ENCODE measurements around the gene MRAP2.
"Not testable (repeated sequence)": the region's sequence is repeated elsewhere in the genome, so short reads cannot be mapped to it uniquely, and the experiment has no call there.

The MRAP2 gene

DNA sequence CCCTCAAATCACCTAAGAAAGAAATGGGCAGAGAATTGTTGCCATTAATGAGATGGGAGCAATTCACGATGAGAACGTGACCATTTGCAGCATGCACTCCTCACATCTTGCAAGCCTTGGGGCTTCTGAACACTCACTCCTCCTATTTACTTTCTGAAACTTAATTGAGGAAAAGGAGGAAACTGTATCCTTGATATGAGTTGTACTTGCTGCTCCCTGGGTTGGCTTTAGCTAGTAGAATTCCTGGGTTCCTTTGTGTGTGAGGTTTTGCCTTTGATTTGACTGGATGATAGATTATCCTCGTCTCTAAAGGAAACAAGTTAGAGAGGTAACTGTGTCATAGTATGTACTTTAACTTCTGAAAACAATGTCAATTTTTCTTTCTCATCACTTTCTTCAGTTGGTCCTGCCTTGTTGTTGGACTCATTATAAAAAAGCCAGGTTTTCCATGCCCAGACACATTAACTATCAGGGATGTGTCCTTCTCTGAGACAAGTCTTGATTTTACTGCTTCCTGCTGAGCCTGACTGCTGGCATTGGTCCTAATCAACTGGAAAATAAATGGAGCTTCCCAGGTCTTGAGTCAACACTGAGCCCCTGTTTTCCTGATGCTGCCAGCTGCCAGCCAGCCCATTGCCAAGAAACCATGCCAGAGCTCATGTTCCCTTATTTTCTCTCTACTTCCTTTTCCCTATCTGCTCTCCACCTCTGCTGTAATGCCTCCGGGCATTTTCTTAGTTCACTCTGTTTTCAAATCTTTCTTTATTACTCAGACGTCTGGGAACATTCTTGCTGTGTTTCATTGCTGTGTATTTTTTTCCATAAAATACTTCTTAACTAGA lies 6.0 kb upstream of the MRAP2 start:
- TF ChIP-seq, protein P1, sequence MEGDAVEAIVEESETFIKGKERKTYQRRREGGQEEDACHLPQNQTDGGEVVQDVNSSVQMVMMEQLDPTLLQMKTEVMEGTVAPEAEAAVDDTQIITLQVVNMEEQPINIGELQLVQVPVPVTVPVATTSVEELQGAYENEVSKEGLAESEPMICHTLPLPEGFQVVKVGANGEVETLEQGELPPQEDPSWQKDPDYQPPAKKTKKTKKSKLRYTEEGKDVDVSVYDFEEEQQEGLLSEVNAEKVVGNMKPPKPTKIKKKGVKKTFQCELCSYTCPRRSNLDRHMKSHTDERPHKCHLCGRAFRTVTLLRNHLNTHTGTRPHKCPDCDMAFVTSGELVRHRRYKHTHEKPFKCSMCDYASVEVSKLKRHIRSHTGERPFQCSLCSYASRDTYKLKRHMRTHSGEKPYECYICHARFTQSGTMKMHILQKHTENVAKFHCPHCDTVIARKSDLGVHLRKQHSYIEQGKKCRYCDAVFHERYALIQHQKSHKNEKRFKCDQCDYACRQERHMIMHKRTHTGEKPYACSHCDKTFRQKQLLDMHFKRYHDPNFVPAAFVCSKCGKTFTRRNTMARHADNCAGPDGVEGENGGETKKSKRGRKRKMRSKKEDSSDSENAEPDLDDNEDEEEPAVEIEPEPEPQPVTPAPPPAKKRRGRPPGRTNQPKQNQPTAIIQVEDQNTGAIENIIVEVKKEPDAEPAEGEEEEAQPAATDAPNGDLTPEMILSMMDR (IDR thresholded peaks at IDR 0.05; ENCODE audit: insufficient read depth, low read depth, low read length, missing control alignments): no peak
- DNase-seq (ENCODE audit: low read depth): no peak

DNA sequence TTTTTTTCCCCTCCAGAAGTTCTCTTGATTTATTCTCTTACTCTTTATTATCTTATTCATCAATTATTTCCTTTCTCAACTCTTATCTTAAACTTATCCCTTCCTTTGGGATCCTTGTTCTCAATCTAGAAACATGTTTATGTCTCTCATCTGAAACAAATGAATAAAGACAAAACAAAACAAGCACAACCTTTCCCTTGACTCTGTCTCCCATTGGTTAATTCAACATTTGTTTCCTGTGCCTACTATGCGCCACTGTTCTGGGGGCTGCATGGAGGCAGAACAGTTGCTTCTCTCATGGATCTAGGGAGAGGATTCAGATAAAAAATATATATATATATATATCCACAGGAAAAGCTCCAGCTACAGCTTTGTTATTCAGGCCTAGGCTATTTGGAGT lies 5.2 kb upstream of the MRAP2 start:
- TF ChIP-seq, protein P1 (IDR thresholded peaks at IDR 0.05; ENCODE audit: insufficient read depth, low read depth, low read length, missing control alignments): no peak
- no peak for DNase-seq (ENCODE audit: low read depth)
- no peak overlapping the region for H3K4me3 ChIP-seq (ENCODE audit: low read depth, low read length)

More for the DNA sequence above, 6.0 kb upstream of the MRAP2 start:
- no peak overlapping the region for H3K4me3 ChIP-seq (ENCODE audit: low read depth, low read length)

DNA sequence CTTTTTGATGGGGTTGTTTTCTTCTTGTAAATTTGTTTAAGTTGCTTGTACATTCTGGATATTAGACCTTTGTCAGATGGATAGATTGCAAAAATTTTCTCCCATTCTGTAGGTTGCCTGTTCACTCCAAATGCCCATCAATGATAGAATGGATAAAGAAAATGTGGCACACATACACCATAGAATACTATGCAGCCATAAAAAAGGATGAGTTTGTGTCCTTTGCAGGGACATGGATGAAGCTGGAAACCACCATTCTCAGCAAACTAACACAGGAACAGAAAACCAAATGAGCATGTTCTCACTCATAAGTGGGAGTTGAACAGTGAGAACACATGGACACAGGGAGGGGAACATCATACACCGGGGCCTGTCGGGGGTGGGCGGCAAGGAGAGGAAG lies 1.6 kb upstream of the MRAP2 start:
- DNase-seq (ENCODE audit: low read depth); H3K4me3 ChIP-seq (ENCODE audit: low read depth, low read length): not testable (repeated sequence)

DNA sequence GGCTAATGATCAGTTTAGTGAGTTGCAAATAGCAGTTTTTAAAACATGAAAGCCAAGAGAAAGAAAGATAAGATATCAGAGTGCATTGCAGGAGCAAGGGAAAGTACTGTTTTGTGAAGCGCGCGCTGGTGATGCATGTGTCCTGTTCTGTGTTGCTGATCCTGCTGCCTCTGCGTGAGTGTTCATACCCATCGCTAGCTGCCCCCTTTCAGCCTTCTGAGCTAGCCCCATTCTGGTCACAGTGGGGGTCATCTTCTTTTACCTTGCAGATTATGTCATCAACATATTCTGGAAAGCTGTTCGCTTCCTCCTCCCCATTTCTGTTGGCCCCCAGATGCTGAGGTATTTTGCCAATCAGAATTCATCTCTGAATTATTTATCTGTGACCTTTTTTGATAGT lies 1.9 kb downstream of the MRAP2 start:
- no peak for DNase-seq (ENCODE audit: low read depth)
- TF ChIP-seq, protein P1 (IDR thresholded peaks at IDR 0.05; ENCODE audit: insufficient read depth, low read depth, low read length, missing control alignments): no peak
- no peak overlapping the region for H3K4me3 ChIP-seq (ENCODE audit: low read depth, low read length)

DNA sequence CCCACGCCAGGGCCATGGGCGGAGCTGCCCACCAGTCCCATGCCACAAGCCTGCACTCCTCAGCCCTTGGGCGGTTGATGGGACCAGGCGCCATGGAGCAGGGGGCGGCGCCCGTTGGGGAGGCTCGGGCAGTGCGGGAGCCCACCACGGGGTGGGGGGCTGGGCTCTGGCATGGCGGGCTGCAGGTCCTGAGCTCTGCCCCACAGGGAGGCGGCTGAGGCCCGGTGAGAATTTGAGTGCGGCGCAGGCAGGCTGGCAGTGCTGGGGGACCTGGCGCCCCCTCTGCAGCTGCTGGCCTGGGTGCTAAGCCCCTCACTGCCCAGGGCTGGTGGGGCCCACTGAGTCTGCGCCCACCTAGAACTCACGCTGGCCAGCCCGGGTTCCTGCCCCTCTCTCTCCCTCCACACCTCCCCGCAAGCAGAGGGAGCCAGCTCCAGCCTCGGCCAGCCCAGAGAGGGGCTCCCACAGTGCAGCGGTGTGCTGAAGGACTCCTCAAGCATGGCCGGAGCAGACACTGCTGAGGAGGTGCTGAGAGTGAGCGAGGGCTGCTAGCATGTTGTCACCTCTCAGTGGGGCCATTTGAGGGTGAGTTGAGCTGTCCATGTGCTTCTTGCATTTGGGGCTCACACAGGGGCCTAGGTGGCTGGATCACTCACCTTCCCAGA lies 4.0 kb downstream of the MRAP2 start:
- TF ChIP-seq, protein P1 (IDR thresholded peaks at IDR 0.05; ENCODE audit: insufficient read depth, low read depth, low read length, missing control alignments): no peak
- no peak overlapping the region for H3K4me3 ChIP-seq (ENCODE audit: low read depth, low read length)
- no peak for DNase-seq (ENCODE audit: low read depth)

DNA sequence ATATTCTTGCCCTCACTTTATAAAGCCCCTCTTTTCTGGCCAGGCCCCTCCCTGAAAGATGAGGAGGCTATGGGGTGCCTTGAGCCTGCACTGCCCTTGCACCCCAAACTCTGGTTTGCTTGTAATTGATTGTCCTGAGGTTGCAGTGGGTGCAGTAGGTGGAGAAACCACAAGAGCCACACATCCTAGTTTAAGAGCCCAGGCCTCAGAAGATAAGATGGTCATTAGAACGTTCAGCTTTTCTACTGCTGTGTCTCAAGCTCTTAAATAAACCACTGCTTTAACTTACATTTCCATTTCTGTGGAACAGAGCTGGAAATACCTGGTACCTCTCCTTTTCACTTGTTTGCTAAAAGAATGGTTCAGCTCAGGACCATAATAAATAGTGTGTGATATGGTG lies 9.0 kb downstream of the MRAP2 start:
- no peak overlapping the region for H3K4me3 ChIP-seq (ENCODE audit: low read depth, low read length)
- TF ChIP-seq, protein P1 (IDR thresholded peaks at IDR 0.05; ENCODE audit: insufficient read depth, low read depth, low read length, missing control alignments): no peak
- no peak for DNase-seq (ENCODE audit: low read depth)

DNA sequence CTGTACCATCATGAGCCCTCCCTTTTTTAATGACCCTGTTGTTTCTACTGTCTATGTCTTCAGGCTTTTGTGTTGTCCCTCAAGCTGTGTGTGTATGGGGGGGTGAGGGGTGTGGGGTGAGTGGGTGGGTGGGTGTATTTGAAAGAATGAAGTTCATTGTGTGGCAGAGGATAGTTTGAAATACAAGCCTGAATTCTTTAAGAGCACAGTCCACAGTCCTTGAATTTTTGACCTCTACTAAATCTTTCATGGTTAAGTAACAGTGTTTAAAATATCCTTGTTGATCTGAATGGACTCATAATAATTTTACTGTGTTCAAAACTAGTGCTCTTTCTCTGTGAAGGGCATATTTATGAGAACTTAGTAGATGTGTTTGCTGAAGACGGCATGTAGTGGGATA lies 10.0 kb downstream of the MRAP2 start:
- TF ChIP-seq, protein P1 (IDR thresholded peaks at IDR 0.05; ENCODE audit: insufficient read depth, low read depth, low read length, missing control alignments): no peak
- H3K4me3 ChIP-seq (ENCODE audit: low read depth, low read length): no peak overlapping the region
- no peak for DNase-seq (ENCODE audit: low read depth)
